BLaER1 treated with 17β-estradiol and CSF1 and Interleukin-3, amounts not matched to agents 10 nM and 100 nM (cell line): Measurements from ENCODE around the gene KCNMB4.
A peak's percentile ranks its signal among the peaks of the same experiment; 100 is the strongest.

Source experiments
- H3K27ac ChIP-seq, 11 experiments: shearing (Covaris generic); formaldehyde crosslinking; 2 replicates each; pipeline ENCODE4 v1.8.1; 2022
- H3K27me3 ChIP-seq, 11 experiments: shearing (Covaris generic); formaldehyde crosslinking; 2 replicates each; pipeline ENCODE4 v1.8.1; 2022
- H3K36me3 ChIP-seq, 11 experiments: shearing (Covaris generic); formaldehyde crosslinking; 2 replicates each; pipeline ENCODE4 v1.8.1; 2022
- H3K4me1 ChIP-seq, 10 experiments: shearing (Covaris generic); formaldehyde crosslinking; 2 replicates each; pipeline ENCODE4 v1.8.1; 2022
- H3K4me2 ChIP-seq, 11 experiments: shearing (Covaris generic); formaldehyde crosslinking; 2 replicates each; pipeline ENCODE4 v1.8.1; 2022
- H3K4me3 ChIP-seq, 10 experiments: shearing (Covaris generic); formaldehyde crosslinking; 2 replicates each; pipeline ENCODE4 v1.8.1; 2022
- H3K9ac ChIP-seq, 11 experiments: shearing (Covaris generic); formaldehyde crosslinking; 2 replicates each; pipeline ENCODE4 v1.8.1; 2022
- H3K9me3 ChIP-seq, 11 experiments: shearing (Covaris generic); formaldehyde crosslinking; replicated peaks in 1 of 11; 2 replicates each; pipeline ENCODE4 v1.8.1; 2022
- H4K20me1 ChIP-seq, 11 experiments: shearing (Covaris generic); formaldehyde crosslinking; 2 replicates each; pipeline ENCODE4 v1.8.1; 2022
- Cebpa-rat ChIP-seq, 11 experiments: shearing (Covaris generic); IDR thresholded peaks; 2 replicates each; pipeline ENCODE4 v1.8.1; 2022

The KCNMB4 gene

DNA sequence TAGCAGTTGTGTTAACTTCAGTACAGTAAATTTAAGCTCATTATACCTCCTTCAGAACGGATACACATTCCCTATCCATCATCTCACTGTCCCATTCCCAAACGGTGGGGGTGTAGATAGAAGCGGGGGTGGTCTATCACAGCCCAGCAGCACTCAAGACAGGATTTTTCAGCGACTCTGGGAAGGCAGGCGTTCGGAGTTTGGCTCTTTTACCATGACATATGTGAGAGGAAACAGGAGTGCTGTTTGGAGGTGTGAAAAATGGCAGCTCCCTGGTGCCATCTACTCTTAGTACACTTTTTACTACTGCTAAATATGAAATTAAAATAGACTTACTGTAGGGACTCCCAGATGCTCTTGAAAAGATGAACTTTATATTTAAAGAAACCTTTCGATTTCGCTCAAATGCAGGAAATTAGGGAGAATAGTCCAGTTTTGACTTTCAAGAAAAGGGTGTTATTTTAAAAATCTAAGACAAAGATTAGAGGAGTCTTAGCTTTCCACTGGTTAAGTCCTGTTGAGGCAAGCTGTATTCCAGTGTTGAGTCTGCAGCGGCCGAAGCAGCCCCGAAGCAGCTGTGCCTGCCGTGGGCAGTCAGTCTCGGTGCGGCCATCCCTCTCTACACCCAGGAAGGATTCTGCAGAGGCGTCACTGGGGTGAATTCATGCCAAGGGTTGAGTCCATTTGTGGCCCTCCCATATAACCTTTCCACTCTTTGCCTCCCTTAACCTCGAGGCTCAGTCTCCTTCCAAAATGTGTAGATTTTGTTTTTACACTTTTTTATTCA, 42.1 kb downstream of the KCNMB4 start:
- H3K4me1 ChIP-seq, result no peaks in the 10 kb centered on the region
- no peak overlapping the region for H3K4me3 ChIP-seq
- H3K4me2 ChIP-seq, result no peak overlapping the region
- TF ChIP-seq Cebpa-rat (IDR thresholded peaks at IDR 0.05), result no peak
- no peaks in the 10 kb centered on the region for H3K27me3 ChIP-seq
- no peaks in the 10 kb centered on the region for H4K20me1 ChIP-seq
- H3K9me3 ChIP-seq, result no peaks in the 10 kb centered on the region
- no peaks in the 10 kb centered on the region for H3K36me3 ChIP-seq
- H3K27ac ChIP-seq, result no peak overlapping the region
- H3K9ac ChIP-seq, result no peak overlapping the region

- Histone ChIP-seq H4K20me1 (no peaks in the 10 kb centered on the region), H3K4me1 (peaks cover 6 to 12% (median 9%) of the 10 kb centered on the region in 10 experiments; a peak in 18 of 20 replicates), H3K27me3 (no peaks in the 10 kb centered on the region), H3K9me3 (0 out of 22 replicates have a peak, but pooled peaks cover 0 to under 1% (median 0%) of the 10 kb centered on the region in 11 experiments), H3K4me2 (peak overlapping the region in 10 of 11 experiments; percentile 7 to 60 (median 48); a peak in 19 of 22 replicates), H3K27ac (no peak overlapping the region), H3K9ac (no peak overlapping the region), H3K4me3 (no peak overlapping the region), H3K36me3 (no peaks in the 10 kb centered on the region)
- TF ChIP-seq Cebpa-rat (IDR thresholded peaks at IDR 0.05), result no peak
Observed at GRCh38 chr12:70415987-70416386, 49.9 kb downstream of the KCNMB4 start.

DNA sequence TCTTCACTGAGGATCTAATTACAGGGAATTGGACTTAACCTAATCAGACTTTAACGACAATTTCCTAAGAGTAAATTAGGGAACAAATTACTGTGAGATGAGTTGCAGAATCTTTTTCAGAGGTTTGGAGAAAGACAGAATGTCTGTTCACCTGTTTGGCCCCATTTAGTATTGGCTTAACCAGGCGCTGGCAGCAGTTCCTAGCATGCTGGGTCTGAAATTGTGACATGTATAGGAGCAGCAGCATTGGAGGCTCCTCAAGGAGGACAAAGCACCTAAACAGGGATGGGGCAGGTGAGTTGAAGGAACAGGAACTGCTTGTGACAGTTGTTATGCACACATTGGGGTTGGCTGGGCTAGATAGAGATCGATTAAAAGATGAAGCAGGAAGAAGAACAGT, 51.0 kb downstream of the KCNMB4 start:
- Histone ChIP-seq H3K4me3 (no peak overlapping the region), H3K9ac (no peak overlapping the region), H3K4me2 (no peak overlapping the region), H3K9me3 (peaks cover 0 to 3% (median 0%) of the 10 kb centered on the region in 11 experiments; a peak in 1 of 22 replicates), H3K27me3 (no peaks in the 10 kb centered on the region), H4K20me1 (no peaks in the 10 kb centered on the region), H3K27ac (no peak overlapping the region), H3K36me3 (no peaks in the 10 kb centered on the region), H3K4me1 (peaks cover 6 to 12% (median 9%) of the 10 kb centered on the region in 10 experiments; a peak in 18 of 20 replicates)
- no peak for TF ChIP-seq Cebpa-rat (IDR thresholded peaks at IDR 0.05)

DNA sequence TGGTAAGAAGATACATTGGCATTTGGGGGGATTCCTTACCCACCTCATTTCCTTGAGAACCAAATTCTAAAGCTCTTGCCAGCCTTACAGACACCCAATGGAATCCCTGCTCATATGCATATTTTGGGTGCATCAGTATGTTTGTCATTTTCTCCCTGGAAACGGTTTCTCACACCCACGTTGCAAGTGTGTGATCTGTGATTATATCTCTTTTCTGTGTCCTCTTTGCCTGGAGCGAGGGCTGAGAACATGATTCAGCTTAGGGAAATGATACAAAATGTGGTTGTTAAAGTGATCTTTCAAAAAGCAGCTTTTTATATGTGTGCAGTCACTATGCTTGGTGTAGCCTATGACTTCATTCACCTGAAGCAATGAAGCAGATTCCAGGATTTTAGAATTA, 52.0 kb downstream of the KCNMB4 start:
- Histone ChIP-seq H3K27ac (no peak overlapping the region), H4K20me1 (no peaks in the 10 kb centered on the region), H3K4me1 (peaks cover 6 to 12% (median 9%) of the 10 kb centered on the region in 10 experiments; a peak in 18 of 20 replicates), H3K9ac (no peak overlapping the region), H3K4me2 (no peak overlapping the region), H3K4me3 (no peak overlapping the region), H3K27me3 (no peaks in the 10 kb centered on the region), H3K36me3 (no peaks in the 10 kb centered on the region), H3K9me3 (peaks cover 0 to 3% (median 0%) of the 10 kb centered on the region in 11 experiments; a peak in 1 of 22 replicates)
- no peak for TF ChIP-seq Cebpa-rat (IDR thresholded peaks at IDR 0.05)

- no peak for TF ChIP-seq Cebpa-rat (IDR thresholded peaks at IDR 0.05)
- Histone ChIP-seq H3K4me2 (no peak overlapping the region), H4K20me1 (no peaks in the 10 kb centered on the region), H3K4me1 (no peaks in the 10 kb centered on the region), H3K9ac (no peak overlapping the region), H3K27me3 (no peaks in the 10 kb centered on the region), H3K9me3 (peaks cover 0 to 3% (median 0%) of the 10 kb centered on the region in 11 experiments; a peak in 1 of 22 replicates), H3K4me3 (no peak overlapping the region), H3K27ac (no peak overlapping the region), H3K36me3 (no peaks in the 10 kb centered on the region)
Observed at GRCh38 chr12:70422631-70423030, 56.5 kb downstream of the KCNMB4 start.

DNA sequence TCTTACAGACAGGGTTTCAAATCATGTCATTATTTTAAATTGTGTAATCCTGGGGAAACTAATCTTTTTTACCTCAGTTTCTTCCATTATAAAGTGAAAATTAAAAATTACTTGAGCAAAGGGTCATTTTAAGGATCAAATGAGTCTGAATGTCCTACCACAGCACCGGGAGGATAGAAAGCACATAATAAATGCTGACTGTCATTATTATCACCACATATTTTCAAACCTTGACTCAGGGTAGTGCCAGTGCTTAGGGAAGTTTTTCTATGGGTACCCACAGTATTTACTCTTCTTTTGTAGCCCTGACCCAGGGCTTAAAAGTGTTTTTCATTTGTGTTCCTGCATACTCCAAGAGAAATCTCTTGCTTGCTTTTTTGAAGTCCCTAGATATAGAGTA, 60.5 kb downstream of the KCNMB4 start:
- H3K4me3 ChIP-seq, result no peak overlapping the region
- no peak overlapping the region for H3K9ac ChIP-seq
- TF ChIP-seq Cebpa-rat (IDR thresholded peaks at IDR 0.05), result no peak
- no peaks in the 10 kb centered on the region for H3K9me3 ChIP-seq
- H3K36me3 ChIP-seq, result no peaks in the 10 kb centered on the region
- H3K4me1 ChIP-seq, result no peaks in the 10 kb centered on the region
- no peaks in the 10 kb centered on the region for H3K27me3 ChIP-seq
- no peaks in the 10 kb centered on the region for H4K20me1 ChIP-seq
- H3K27ac ChIP-seq, result no peak overlapping the region
- H3K4me2 ChIP-seq, result no peak overlapping the region

- no peaks in the 10 kb centered on the region for H3K4me1 ChIP-seq
- no peaks in the 10 kb centered on the region for H4K20me1 ChIP-seq
- H3K9ac ChIP-seq, result no peak overlapping the region
- no peak overlapping the region for H3K4me3 ChIP-seq
- H3K4me2 ChIP-seq, result no peak overlapping the region
- H3K27me3 ChIP-seq, result no peaks in the 10 kb centered on the region
- H3K27ac ChIP-seq, result no peak overlapping the region
- H3K9me3 ChIP-seq, result no peaks in the 10 kb centered on the region
- H3K36me3 ChIP-seq, result no peaks in the 10 kb centered on the region
- no peak for TF ChIP-seq Cebpa-rat (IDR thresholded peaks at IDR 0.05)
Observed at GRCh38 chr12:70427611-70428010, 61.5 kb downstream of the KCNMB4 start.

DNA sequence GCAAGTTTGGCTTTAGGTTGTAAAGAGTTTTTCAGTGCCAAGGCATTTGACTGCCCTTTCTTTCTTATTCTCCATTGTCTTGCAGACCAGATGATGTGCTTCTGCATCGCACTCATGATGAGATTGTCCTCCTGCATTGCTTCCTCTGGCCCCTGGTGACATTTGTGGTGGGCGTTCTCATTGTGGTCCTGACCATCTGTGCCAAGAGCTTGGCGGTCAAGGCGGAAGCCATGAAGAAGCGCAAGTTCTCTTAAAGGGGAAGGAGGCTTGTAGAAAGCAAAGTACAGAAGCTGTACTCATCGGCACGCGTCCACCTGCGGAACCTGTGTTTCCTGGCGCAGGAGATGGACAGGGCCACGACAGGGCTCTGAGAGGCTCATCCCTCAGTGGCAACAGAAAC, 64.3 kb downstream of the KCNMB4 start:
- no peaks in the 10 kb centered on the region for H3K27me3 ChIP-seq
- H3K4me3 ChIP-seq, result no peak overlapping the region
- no peak overlapping the region for H3K9ac ChIP-seq
- H4K20me1 ChIP-seq, result no peaks in the 10 kb centered on the region
- no peak overlapping the region for H3K27ac ChIP-seq
- H3K36me3 ChIP-seq, result no peaks in the 10 kb centered on the region
- H3K4me1 ChIP-seq, result no peaks in the 10 kb centered on the region
- H3K4me2 ChIP-seq, result no peak overlapping the region
- no peak for TF ChIP-seq Cebpa-rat (IDR thresholded peaks at IDR 0.05)
- H3K9me3 ChIP-seq, result peaks cover 0 to 8% (median 0%) of the 10 kb centered on the region in 11 experiments; a peak in 2 of 22 replicates

DNA sequence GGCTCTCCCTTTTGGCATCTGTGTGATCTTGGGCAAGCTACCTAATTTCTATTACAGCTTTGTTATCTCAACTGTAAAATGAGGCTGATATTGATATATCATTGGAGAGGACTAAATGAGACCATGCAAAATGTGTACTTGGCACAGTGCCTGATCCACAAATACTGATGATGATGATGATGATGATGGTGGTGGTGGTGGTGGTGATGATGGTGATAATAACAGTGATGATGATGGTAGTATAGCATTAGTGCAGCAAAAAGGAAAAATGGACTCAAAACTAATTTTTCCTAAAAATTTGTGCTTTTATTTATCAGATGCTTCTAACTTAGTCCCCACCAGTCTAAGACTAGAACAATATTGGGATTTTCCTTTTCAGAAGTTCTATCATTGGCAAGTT, 70.7 kb downstream of the KCNMB4 start:
- no peak for TF ChIP-seq Cebpa-rat (IDR thresholded peaks at IDR 0.05)
- no peaks in the 10 kb centered on the region for H3K4me1 ChIP-seq
- H3K27me3 ChIP-seq, result no peaks in the 10 kb centered on the region
- H3K4me3 ChIP-seq, result no peak overlapping the region
- no peak overlapping the region for H3K9ac ChIP-seq
- no peaks in the 10 kb centered on the region for H3K36me3 ChIP-seq
- H3K27ac ChIP-seq, result no peak overlapping the region
- no peaks in the 10 kb centered on the region for H4K20me1 ChIP-seq
- H3K9me3 ChIP-seq, result peaks cover 0 to 8% (median 0%) of the 10 kb centered on the region in 11 experiments; a peak in 2 of 22 replicates
- no peak overlapping the region for H3K4me2 ChIP-seq
